PC-9 (cell line): ENCODE data around the gene ITGA8.

Experiments
- EZH2 ChIP-seq: fragments of 200-600 bp; sonication (generic); IDR thresholded peaks from 2 replicates; pipeline ENCODE4 v1.8.0; 2017; ENCODE audit warnings: antibody characterized with exemption, low read depth
- TF ChIP-seq, protein P1 (sequence below): fragments of 200-600 bp; sonication (generic); conservative IDR thresholded peaks from 2 replicates; pipeline ENCODE4 v1.6.1; 2017; ENCODE audit warnings: mixed run types, antibody characterized with exemption, mild to moderate bottlenecking, moderate library complexity

DNA sequence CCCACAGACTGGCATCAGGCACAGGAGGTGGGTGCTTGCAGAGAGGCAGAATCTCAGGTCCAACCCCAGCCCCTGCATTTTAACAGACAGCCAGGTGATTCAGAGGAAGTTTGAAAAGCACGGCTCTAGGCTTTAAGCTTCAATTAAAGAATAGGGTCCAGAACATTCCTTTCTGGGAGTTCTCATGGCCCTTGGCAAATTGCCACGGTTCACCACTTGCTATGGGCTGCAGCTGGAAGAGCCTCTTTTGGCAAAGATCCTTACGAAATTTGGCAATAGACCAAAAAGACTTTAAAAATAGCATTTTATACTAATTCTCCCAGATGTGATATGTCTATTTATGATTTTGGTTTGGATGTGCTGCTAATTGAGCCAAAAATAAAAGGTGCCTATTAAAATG is 148.1 kb downstream of the ITGA8 start:
- TF ChIP-seq, protein P1, sequence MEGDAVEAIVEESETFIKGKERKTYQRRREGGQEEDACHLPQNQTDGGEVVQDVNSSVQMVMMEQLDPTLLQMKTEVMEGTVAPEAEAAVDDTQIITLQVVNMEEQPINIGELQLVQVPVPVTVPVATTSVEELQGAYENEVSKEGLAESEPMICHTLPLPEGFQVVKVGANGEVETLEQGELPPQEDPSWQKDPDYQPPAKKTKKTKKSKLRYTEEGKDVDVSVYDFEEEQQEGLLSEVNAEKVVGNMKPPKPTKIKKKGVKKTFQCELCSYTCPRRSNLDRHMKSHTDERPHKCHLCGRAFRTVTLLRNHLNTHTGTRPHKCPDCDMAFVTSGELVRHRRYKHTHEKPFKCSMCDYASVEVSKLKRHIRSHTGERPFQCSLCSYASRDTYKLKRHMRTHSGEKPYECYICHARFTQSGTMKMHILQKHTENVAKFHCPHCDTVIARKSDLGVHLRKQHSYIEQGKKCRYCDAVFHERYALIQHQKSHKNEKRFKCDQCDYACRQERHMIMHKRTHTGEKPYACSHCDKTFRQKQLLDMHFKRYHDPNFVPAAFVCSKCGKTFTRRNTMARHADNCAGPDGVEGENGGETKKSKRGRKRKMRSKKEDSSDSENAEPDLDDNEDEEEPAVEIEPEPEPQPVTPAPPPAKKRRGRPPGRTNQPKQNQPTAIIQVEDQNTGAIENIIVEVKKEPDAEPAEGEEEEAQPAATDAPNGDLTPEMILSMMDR, result no peak
- no peak for TF ChIP-seq EZH2
